Osteoblast (primary cell): ENCODE results near the gene SEC24D. TPM values are rescaled to one million over a fixed set of nuclear protein-coding genes. Genes with fewer than 3 reads are reported as not detected.
A peak's percentile ranks its signal among the peaks of the same experiment; 100 is the strongest.

Source experiments
- DNase-seq: peaks from one replicate; pipeline ENCODE4 v3.0.0; 2011; ENCODE audit warnings: low spot score, mixed read lengths; ENCODE audit not compliant: insufficient read length; ENCODE audit errors: missing footprints
- H2AFZ ChIP-seq: 2 replicates; pipeline ENCODE4 v1.6.0; 2011; ENCODE audit warnings: mild to moderate bottlenecking, low read length
- H3K27ac ChIP-seq: 2 replicates; pipeline ENCODE4 v1.5.1; 2011; ENCODE audit warnings: mild to moderate bottlenecking, low read depth, low read length, moderate library complexity
- H3K27me3 ChIP-seq: 2 replicates; pipeline ENCODE4 v1.6.0; 2012; ENCODE audit warnings: mild to moderate bottlenecking, control low read depth, inconsistent platforms, low read length, moderate library complexity; ENCODE audit not compliant: insufficient read depth
- H3K36me3 ChIP-seq: 2 replicates; pipeline ENCODE4 v1.5.1; 2011; ENCODE audit warnings: mild to moderate bottlenecking, low read length, control low read depth, moderate library complexity; ENCODE audit not compliant: insufficient read depth
- H3K4me1 ChIP-seq: 2 replicates; pipeline ENCODE4 v1.5.1; 2011; ENCODE audit warnings: mild to moderate bottlenecking, low read length, control low read depth, moderate library complexity; ENCODE audit not compliant: insufficient read depth
- H3K4me2 ChIP-seq: 2 replicates; pipeline ENCODE4 v1.6.0; 2011; ENCODE audit warnings: mild to moderate bottlenecking, low read length; ENCODE audit not compliant: insufficient read depth
- H3K4me3 ChIP-seq: fragments of 200-600 bp; sonication (generic); 3 replicates; pipeline ENCODE4 v1.5.1; 2012; ENCODE audit warnings: mild to moderate bottlenecking, low read length, inconsistent platforms; ENCODE audit not compliant: insufficient read depth
- H3K79me2 ChIP-seq: 2 replicates; pipeline ENCODE4 v1.6.0; 2012; ENCODE audit warnings: mild to moderate bottlenecking, low read length, control low read depth, inconsistent platforms; ENCODE audit not compliant: insufficient read depth
- H3K9me3 ChIP-seq: 2 replicates; pipeline ENCODE4 v1.5.1; 2011; ENCODE audit warnings: low read depth, low read length, control low read depth
- H4K20me1 ChIP-seq: 2 replicates; pipeline ENCODE4 v1.6.0; 2012; ENCODE audit warnings: mild to moderate bottlenecking, low read length, control low read depth; ENCODE audit not compliant: insufficient read depth
- total RNA-seq: library from RNA; depleted of rRNA; stranded (reverse); fragments of >200 nt; gene quantifications from 2 replicates; pipeline ENCODE4 v1.2.3, GENCODE V29; 2012
- TF ChIP-seq, protein P1 (sequence below): IDR thresholded peaks from 2 replicates; pipeline ENCODE4 v1.5.1; 2011; ENCODE audit warnings: mild to moderate bottlenecking, low read depth, low read length, moderate library complexity; ENCODE audit errors: extremely low read depth

The SEC24D gene
- total RNA-seq, 1 donor, result 116 TPM

DNA sequence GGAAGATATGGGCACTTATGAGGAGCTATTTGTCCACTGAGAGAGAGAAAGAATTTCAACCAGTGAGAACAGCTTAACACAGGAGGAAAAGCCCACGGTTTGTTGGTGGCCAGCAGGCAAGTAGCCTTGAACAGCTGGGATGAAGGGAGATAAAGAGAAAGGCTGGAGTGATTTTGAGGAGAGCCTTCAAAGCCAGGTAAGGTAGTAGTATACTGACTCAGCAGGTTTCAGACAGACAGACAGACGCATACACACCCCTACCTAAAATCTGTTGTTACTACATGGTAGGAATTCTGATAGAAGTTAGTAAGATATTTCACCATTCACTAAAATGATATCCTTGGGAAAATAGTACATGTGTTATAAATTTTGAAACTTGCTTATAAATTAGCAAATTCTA, 60.5 kb downstream of the SEC24D start:
- Histone ChIP-seq H3K4me3 (no peak overlapping the region), H2AFZ (no peak overlapping the region), H3K79me2 (peaks cover 53% of the 10 kb centered on the region), H4K20me1 (peaks cover 39% of the 10 kb centered on the region), H3K4me2 (no peak overlapping the region), H3K36me3 (peaks cover 20% of the 10 kb centered on the region), H3K4me1 (peaks cover 58% of the 10 kb centered on the region), H3K9me3 (no peaks in the 10 kb centered on the region), H3K27ac (no peak overlapping the region), H3K27me3 (no peaks in the 10 kb centered on the region)
- DNase-seq, result no peak
- TF ChIP-seq, protein P1, sequence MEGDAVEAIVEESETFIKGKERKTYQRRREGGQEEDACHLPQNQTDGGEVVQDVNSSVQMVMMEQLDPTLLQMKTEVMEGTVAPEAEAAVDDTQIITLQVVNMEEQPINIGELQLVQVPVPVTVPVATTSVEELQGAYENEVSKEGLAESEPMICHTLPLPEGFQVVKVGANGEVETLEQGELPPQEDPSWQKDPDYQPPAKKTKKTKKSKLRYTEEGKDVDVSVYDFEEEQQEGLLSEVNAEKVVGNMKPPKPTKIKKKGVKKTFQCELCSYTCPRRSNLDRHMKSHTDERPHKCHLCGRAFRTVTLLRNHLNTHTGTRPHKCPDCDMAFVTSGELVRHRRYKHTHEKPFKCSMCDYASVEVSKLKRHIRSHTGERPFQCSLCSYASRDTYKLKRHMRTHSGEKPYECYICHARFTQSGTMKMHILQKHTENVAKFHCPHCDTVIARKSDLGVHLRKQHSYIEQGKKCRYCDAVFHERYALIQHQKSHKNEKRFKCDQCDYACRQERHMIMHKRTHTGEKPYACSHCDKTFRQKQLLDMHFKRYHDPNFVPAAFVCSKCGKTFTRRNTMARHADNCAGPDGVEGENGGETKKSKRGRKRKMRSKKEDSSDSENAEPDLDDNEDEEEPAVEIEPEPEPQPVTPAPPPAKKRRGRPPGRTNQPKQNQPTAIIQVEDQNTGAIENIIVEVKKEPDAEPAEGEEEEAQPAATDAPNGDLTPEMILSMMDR, result no peak

DNA sequence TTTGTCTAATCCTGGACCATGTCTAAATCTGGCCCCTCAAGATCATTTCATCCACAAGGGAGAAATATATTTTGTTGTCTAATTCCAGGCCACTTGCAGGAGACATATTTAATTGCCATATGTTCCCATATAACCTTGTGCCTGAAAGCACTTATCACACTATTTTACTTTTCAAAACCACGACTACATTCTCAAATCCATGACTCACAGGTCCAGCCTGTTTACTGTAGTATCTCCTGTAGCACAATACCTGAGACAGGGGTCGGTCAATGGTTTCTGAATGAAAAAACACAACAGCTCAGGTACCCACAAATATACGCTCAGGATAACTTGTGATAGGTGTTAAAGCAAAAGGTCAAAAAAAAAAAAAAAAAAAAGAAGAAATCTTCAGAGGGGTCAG, 60.9 kb downstream of the SEC24D start:
- DNase-seq, result no peak
- Histone ChIP-seq H3K4me2 (no peak overlapping the region), H3K27me3 (no peaks in the 10 kb centered on the region), H3K9me3 (no peaks in the 10 kb centered on the region), H3K36me3 (peaks cover 23% of the 10 kb centered on the region), H3K27ac (peak overlapping the region; percentile 5), H4K20me1 (peaks cover 39% of the 10 kb centered on the region), H3K79me2 (peaks cover 57% of the 10 kb centered on the region), H2AFZ (no peak overlapping the region), H3K4me1 (peaks cover 63% of the 10 kb centered on the region), H3K4me3 (no peak overlapping the region)
- TF ChIP-seq, protein P1, result no peak

DNA sequence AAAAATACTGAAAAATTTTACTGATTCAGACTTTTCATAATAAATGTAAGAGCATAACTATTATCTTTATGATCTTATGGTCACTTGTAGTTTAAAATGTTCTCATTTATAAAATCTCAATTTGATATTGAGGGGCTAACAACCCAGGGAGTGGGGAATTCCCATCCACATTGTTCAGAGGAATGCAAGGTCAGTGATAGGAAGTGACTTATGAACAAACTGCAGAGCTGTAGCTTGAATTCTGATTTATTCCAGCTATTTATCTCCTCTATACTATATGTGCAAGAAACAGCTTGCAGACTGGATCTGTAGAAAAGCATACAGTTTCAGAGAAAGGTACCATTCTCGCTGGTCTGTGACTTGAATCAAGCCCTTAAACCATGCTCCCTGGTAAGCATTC, 61.6 kb downstream of the SEC24D start:
- Histone ChIP-seq H3K4me2 (no peak overlapping the region), H3K4me3 (no peak overlapping the region)

DNA sequence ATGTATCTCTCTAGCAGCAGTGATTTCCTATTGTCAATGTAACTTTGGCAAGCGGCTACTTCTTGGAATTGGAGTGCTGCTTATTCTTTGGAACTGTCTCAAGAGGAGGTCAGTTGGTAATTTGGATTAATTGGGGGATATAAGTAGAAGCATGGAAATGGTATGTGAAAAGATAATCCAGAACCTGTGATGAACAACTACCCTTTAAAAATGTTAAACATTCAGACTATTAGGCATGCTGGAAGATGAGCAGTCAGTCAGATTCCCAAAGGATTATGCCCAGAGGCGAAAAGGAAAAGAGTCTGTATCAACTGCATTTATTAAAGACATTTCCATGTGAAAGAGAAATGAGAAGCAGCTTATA, 62.5 kb downstream of the SEC24D start:
- peak overlapping the region; percentile 17 for H3K4me2 ChIP-seq
- TF ChIP-seq, protein P1, result no peak

More for the DNA sequence above, 61.6 kb downstream of the SEC24D start:
- H3K27me3 ChIP-seq, result no peaks in the 10 kb centered on the region
- no peaks in the 10 kb centered on the region for H3K9me3 ChIP-seq
- TF ChIP-seq, protein P1, result no peak
- H3K36me3 ChIP-seq, result peaks cover 30% of the 10 kb centered on the region
- no peak overlapping the region for H2AFZ ChIP-seq
- H3K79me2 ChIP-seq, result peaks cover 64% of the 10 kb centered on the region
- H3K4me1 ChIP-seq, result peaks cover 69% of the 10 kb centered on the region
- DNase-seq, result no peak
- H4K20me1 ChIP-seq, result peaks cover 44% of the 10 kb centered on the region
- H3K27ac ChIP-seq, result peak overlapping the region; percentile 5

More for the DNA sequence above, 62.5 kb downstream of the SEC24D start:
- Histone ChIP-seq H3K36me3 (peaks cover 36% of the 10 kb centered on the region), H3K27me3 (no peaks in the 10 kb centered on the region), H3K9me3 (no peaks in the 10 kb centered on the region), H3K27ac (peak overlapping the region; percentile 21), H2AFZ (no peak overlapping the region), H4K20me1 (peaks cover 44% of the 10 kb centered on the region), H3K4me3 (no peak overlapping the region), H3K4me1 (peaks cover 74% of the 10 kb centered on the region), H3K79me2 (peaks cover 69% of the 10 kb centered on the region)
- no peak for DNase-seq
